K562 treated with DMSO at 1 percent for 4 hours (cell line): ENCODE data around the gene LMLN. TPM values are rescaled to one million over a fixed set of nuclear protein-coding genes. Genes with fewer than 3 reads are reported as not detected.

Experiments
- total RNA-seq: library from RNA; unstranded; fragments of 300-600 nt; gene quantifications from 2 replicates; pipeline ENCODE4 v1.2.3, GENCODE V29; 2022; ENCODE audit not compliant: insufficient read depth

The LMLN gene, protein sequence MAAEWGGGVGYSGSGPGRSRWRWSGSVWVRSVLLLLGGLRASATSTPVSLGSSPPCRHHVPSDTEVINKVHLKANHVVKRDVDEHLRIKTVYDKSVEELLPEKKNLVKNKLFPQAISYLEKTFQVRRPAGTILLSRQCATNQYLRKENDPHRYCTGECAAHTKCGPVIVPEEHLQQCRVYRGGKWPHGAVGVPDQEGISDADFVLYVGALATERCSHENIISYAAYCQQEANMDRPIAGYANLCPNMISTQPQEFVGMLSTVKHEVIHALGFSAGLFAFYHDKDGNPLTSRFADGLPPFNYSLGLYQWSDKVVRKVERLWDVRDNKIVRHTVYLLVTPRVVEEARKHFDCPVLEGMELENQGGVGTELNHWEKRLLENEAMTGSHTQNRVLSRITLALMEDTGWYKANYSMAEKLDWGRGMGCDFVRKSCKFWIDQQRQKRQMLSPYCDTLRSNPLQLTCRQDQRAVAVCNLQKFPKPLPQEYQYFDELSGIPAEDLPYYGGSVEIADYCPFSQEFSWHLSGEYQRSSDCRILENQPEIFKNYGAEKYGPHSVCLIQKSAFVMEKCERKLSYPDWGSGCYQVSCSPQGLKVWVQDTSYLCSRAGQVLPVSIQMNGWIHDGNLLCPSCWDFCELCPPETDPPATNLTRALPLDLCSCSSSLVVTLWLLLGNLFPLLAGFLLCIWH
- total RNA-seq = 4.1 and 4.3 TPM in 2 replicates

DNA sequence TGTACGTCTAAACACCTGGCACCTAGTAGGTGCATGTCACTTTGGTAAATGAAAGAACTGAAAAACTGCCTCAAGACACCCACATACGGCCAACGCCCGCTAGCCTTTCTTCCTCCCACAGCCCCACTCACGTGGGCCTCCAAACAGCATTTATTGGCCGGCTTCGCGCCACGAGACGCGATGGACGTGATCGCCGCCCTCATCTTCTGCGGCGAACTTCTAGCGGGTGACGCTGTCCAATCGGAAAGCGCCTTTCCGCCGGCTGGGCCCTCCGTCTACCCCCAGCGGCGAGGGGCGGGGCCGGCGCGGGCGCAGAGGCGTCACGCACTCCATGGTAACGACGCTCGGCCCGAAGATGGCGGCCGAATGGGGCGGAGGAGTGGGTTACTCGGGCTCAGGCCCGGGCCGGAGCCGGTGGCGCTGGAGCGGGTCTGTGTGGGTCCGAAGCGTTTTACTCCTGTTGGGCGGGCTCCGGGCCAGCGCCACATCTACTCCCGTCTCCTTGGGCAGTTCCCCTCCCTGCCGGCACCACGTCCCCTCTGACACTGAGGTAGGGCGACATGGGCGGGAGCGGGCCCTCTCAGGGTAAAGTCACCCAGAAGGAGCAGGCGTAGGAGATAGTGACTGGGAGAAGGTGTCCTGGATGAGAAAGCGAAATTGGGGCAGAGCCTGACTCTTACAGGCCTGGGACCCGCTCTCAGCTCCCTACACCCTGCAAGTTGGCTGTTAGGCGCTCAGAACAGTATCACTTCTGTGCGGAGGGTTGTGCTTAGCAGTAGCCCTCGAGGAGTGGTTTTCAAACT, at the start of gene LMLN:
Gene LMLN, plus strand, starts transcription at position 327 of the 803 bp plus-strand sequence. Its CDS starts 29 bp downstream, at position 356.

DNA sequence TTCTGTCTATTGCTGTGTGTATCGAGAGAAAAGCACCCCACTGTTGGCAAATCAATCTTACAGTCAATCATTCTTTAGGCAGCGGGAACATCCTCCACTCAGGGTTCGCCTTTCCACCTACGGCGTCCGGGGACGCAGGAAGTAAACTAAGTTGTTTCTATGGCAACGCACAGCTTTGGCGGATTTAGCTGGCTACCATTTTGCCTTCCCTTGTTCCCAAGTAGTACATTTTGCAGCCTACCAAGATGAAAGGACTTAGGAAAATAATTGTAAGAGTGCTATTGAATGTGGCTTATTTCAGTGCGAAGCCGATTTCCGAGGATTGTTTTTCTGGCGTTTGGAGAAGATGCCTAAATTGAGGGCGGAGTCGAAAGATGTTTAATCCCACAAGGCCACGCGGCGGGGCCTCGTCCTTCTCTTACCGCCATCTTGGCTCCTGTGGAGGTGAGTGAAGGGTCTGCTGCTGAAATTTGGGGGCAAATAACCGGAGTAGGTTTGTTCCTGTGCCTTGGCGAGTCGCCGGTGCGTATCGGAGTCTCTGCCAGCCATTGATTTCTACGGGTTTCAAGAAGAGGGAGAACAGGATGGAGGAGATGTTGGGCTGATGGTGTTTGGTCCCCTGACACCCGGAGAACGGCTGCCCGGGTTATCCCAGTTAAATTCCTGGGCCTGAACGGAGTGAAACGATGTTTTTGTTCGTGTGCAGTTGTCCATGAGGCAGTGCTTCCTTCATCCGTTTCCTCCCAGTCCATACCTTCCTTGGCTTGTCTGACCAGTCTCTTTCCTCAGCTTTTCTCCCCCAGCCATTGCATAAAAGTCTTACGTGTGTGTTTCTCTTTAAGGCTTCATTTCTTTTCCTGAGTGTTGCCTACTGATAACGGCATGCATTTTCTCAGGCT, 10.0 kb upstream of the LMLN start, which contains the start of gene RPL35A:
Gene RPL35A, plus strand, starts transcription at position 413 of the 899 bp plus-strand sequence. CDS start 778 bp downstream, outside the sequence.

Other genes with a start within 250 kb of the LMLN start
- gene RUBCN, start 223.3 kb upstream of the LMLN start, total RNA-seq = 24.4 and 27.6 TPM in 2 replicates
- gene FYTTD1, start 210.3 kb upstream of the LMLN start, total RNA-seq = 26.9 and 32.7 TPM in 2 replicates
- 12.3 and 20.7 TPM in 2 replicates for gene LRCH3, start 169.0 kb upstream of the LMLN start, total RNA-seq
- gene RPL35A, start 10.0 kb upstream of the LMLN start, total RNA-seq = 2,579 and 2,621 TPM in 2 replicates